ENCODE measurements around the gene TCP11. TPM values are rescaled to one million over a fixed set of nuclear protein-coding genes. Genes with fewer than 3 reads are reported as not detected.

TCP11 gene
- total and polyA plus RNA-seq, 10 donors = not detected

- intact Hi-C loops (cut with DNase I; ENCODE audit: low total_unique reads) = no loop called here
- no peak for DNase-seq
- WGBS, 5 donors = 88 to 95% (median 92%) methylated on average over 6 of the region's 6 CpGs
Measured at GRCh38 chr6:35164277-35164676, 23.1 kb upstream of the TCP11 start.

GRCh38 chr6:35163836-35164235, 22.7 kb upstream of the TCP11 start:
- no peaks in the 10 kb centered on the region for H3K27me3 ChIP-seq (replicated peaks in 1 of 7)
- intact Hi-C loops (cut with DNase I; ENCODE audit: low total_unique reads) = no loop called here
- H3K36me3 ChIP-seq = no peaks in the 10 kb centered on the region
- H3K4me3 ChIP-seq = no peak overlapping the region
- H3K4me1 ChIP-seq = peaks cover 12 to 34% (median 20%) of the 10 kb centered on the region in 6 donors
- WGBS, 5 donors = 87 to 97% (median 96%) methylated on average over 7 of the region's 7 CpGs
- no peak for DNase-seq
- H3K27ac ChIP-seq = no peak overlapping the region
- TF ChIP-seq CTCF (IDR thresholded peaks at IDR 0.05 in 8 of 11, conservative IDR thresholded peaks at IDR 0.05 in 3 of 11) (no peak), POLR2A (IDR thresholded peaks at IDR 0.05) (no peak), POLR2AphosphoS5 (IDR thresholded peaks at IDR 0.05) (no peak)
- no peaks in the 10 kb centered on the region for H3K9me3 ChIP-seq

More at GRCh38 chr6:35164277-35164676, 23.1 kb upstream of the TCP11 start:
- TF ChIP-seq POLR2AphosphoS5 (IDR thresholded peaks at IDR 0.05) = no peak
- no peak for TF ChIP-seq CTCF (IDR thresholded peaks at IDR 0.05 in 8 of 11, conservative IDR thresholded peaks at IDR 0.05 in 3 of 11)
- TF ChIP-seq POLR2A (IDR thresholded peaks at IDR 0.05) = no peak
- peaks cover 12 to 34% (median 20%) of the 10 kb centered on the region in 6 donors for H3K4me1 ChIP-seq
- H3K27ac ChIP-seq = no peak overlapping the region
- no peaks in the 10 kb centered on the region for H3K36me3 ChIP-seq
- H3K9me3 ChIP-seq = no peaks in the 10 kb centered on the region
- H3K4me3 ChIP-seq = no peak overlapping the region
- H3K27me3 ChIP-seq (replicated peaks in 1 of 7) = no peaks in the 10 kb centered on the region

- no peaks in the 10 kb centered on the region for H3K9me3 ChIP-seq
- peaks cover 12 to 34% (median 20%) of the 10 kb centered on the region in 6 donors for H3K4me1 ChIP-seq
- no peaks in the 10 kb centered on the region for H3K36me3 ChIP-seq
- intact Hi-C loops (cut with DNase I; ENCODE audit: low total_unique reads) = no loop called here
- peak overlapping the region in 2 of 8 donors; percentile 18 to 33 for H3K27ac ChIP-seq
- no peak overlapping the region for H3K4me3 ChIP-seq
- no peaks in the 10 kb centered on the region for H3K27me3 ChIP-seq (replicated peaks in 1 of 7)
- no peak for DNase-seq
- TF ChIP-seq POLR2A (IDR thresholded peaks at IDR 0.05) (no peak), CTCF (IDR thresholded peaks at IDR 0.05 in 8 of 11, conservative IDR thresholded peaks at IDR 0.05 in 3 of 11) (no peak), POLR2AphosphoS5 (IDR thresholded peaks at IDR 0.05) (peak in 1 of 3 donors; percentile 14)
- 40 to 71% (median 57%) methylated on average over 5 of the region's 5 CpGs for WGBS, 5 donors
Measured at GRCh38 chr6:35161776-35162607, 20.9 kb upstream of the TCP11 start.

GRCh38 chr6:35161266-35161665, 20.1 kb upstream of the TCP11 start:
- H3K4me1 ChIP-seq = peaks cover 12 to 34% (median 20%) of the 10 kb centered on the region in 6 donors
- TF ChIP-seq CTCF (IDR thresholded peaks at IDR 0.05 in 8 of 11, conservative IDR thresholded peaks at IDR 0.05 in 3 of 11) = no peak
- no peak for TF ChIP-seq POLR2AphosphoS5 (IDR thresholded peaks at IDR 0.05)
- TF ChIP-seq POLR2A (IDR thresholded peaks at IDR 0.05) = no peak
- H3K4me3 ChIP-seq = no peak overlapping the region
- no peak overlapping the region for H3K27ac ChIP-seq
- intact Hi-C loops (cut with DNase I; ENCODE audit: low total_unique reads) = no loop called here
- DNase-seq = no peak
- no peaks in the 10 kb centered on the region for H3K27me3 ChIP-seq (replicated peaks in 1 of 7)
- H3K9me3 ChIP-seq = no peaks in the 10 kb centered on the region
- no peaks in the 10 kb centered on the region for H3K36me3 ChIP-seq
